ENCODE data around the gene PAX7. TPM values are rescaled to one million over a fixed set of nuclear protein-coding genes. Genes with fewer than 3 reads are reported as not detected.

Gene PAX7
- total and polyA plus RNA-seq, 2 donors (not counting 1 experiment from before 2014, with no cell fraction given) = not detected

DNA sequence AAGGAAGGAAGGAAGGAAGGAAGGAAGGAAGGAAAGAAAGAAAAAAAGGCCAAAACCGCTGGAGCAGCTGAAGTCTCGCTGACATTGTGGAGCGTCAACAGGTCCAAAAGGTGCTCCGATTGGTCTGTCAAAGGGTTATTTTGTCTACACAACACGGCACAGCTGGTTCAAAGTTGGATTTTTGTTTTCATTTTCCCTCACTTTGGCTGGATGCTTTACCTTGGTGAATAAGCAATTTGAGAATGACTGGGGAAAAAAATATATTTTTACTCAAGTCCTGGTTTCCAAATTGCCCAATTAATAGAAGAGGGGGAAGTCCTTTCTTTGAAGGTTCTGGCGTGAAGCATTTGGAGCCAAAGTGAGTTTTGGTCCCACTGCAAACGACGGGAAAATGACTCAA is 19.3 kb upstream of the PAX7 start:
- no peak overlapping the region for H3K4me3 Mint-ChIP-seq
- no peak overlapping the region for H3K27ac ChIP-seq (ENCODE audit: low read length in 2 of 2)
- ChIA-PET CTCF (interaction anchor here (0.7 kb wide), 1 partner anchor 8 kb away, joined by 3 read pairs; no protein-coding TSS in a partner anchor), POLR2A (no interaction called here)
- no peak overlapping the region for H2AFZ ChIP-seq (ENCODE audit: insufficient read depth, low read depth, low read length, poor library complexity, severe bottlenecking)
- H3K9me3 Mint-ChIP-seq (ENCODE audit: insufficient read depth) = no peaks in the 10 kb centered on the region
- no peak overlapping the region for H3K9ac ChIP-seq (ENCODE audit: low read length)
- H3K4me2 ChIP-seq (replicated peaks; ENCODE audit: low read depth, low read length, poor library complexity, severe bottlenecking) = no peak overlapping the region
- no peak overlapping the region for H3K4me3 ChIP-seq (ENCODE audit: control extremely low read depth in 1 of 5, extremely low read depth in 1 of 5, insufficient read depth in 1 of 5, low read depth in 2 of 5, low read length in 4 of 5)
- H3K27me3 ChIP-seq (replicated peaks in 1 of 4; ENCODE audit: control extremely low read depth in 1 of 4, control insufficient read depth in 3 of 4, insufficient read depth in 4 of 4, low read length in 3 of 4) = peaks cover 0 to 5% (median 0%) of the 10 kb centered on the region in 4 experiments
- H3K9me3 ChIP-seq (ENCODE audit: control extremely low read depth in 1 of 3, control insufficient read depth in 2 of 3, insufficient read depth in 1 of 3, low read length in 2 of 3) = no peaks in the 10 kb centered on the region
- no peaks in the 10 kb centered on the region for H3K4me1 Mint-ChIP-seq
- H4K20me1 ChIP-seq (ENCODE audit: control insufficient read depth, insufficient read depth, low read length, poor library complexity, severe bottlenecking) = no peaks in the 10 kb centered on the region
- no peaks in the 10 kb centered on the region for H3K79me2 ChIP-seq (ENCODE audit: control insufficient read depth, insufficient read depth, low read length)
- intact Hi-C loops (cut with micrococcal nuclease) = no loop called here
- no peak for ATAC-seq (ENCODE audit: low read depth)
- TF ChIP-seq EZH2 (IDR thresholded peaks at IDR 0.05; ENCODE audit: borderline replicate concordance, insufficient read depth, low read depth, low read length, poor library complexity, severe bottlenecking) = no peak
- TF ChIP-seq, protein P1, sequence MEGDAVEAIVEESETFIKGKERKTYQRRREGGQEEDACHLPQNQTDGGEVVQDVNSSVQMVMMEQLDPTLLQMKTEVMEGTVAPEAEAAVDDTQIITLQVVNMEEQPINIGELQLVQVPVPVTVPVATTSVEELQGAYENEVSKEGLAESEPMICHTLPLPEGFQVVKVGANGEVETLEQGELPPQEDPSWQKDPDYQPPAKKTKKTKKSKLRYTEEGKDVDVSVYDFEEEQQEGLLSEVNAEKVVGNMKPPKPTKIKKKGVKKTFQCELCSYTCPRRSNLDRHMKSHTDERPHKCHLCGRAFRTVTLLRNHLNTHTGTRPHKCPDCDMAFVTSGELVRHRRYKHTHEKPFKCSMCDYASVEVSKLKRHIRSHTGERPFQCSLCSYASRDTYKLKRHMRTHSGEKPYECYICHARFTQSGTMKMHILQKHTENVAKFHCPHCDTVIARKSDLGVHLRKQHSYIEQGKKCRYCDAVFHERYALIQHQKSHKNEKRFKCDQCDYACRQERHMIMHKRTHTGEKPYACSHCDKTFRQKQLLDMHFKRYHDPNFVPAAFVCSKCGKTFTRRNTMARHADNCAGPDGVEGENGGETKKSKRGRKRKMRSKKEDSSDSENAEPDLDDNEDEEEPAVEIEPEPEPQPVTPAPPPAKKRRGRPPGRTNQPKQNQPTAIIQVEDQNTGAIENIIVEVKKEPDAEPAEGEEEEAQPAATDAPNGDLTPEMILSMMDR (IDR thresholded peaks at IDR 0.05) = no peak
- WGBS (ENCODE audit: insufficient coverage) = 68% methylated on average over 8 of the region's 8 CpGs
- DNase-seq = no peak
- H3K36me3 ChIP-seq (replicated peaks in 1 of 2; ENCODE audit: control extremely low read depth in 1 of 2, control insufficient read depth in 1 of 2, extremely low read depth in 1 of 2, insufficient read depth in 2 of 2, low read length in 1 of 2) = no peaks in the 10 kb centered on the region
- H3K27me3 Mint-ChIP-seq = peaks cover 20% of the 10 kb centered on the region
- H3K27ac Mint-ChIP-seq = no peak overlapping the region
- H3K4me1 ChIP-seq (ENCODE audit: control insufficient read depth in 2 of 2, insufficient read depth in 2 of 2, low read length in 2 of 2) = no peaks in the 10 kb centered on the region

DNA sequence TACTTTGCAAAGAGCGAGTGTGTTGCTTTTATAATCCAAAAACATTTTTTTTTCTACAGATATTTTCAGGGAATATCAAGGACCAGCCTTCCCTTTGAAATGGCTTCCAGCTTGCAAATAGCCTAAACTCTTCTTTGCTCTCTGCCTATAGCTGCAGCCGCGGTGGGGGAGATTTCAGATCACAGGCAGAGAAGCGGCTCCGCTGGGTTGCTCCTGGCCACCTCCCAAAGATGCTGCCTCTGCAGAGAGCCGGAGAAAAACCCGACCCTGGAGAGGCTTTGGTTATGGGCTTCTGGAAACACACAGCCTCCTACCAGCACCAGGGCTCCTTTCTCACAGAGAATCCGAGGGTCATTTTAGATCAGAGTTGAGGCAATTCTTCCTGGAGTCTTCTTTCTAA is 18.6 kb upstream of the PAX7 start:
- Histone ChIP-seq H3K9ac (ENCODE audit: low read length) (no peak overlapping the region), H4K20me1 (ENCODE audit: control insufficient read depth, insufficient read depth, low read length, poor library complexity, severe bottlenecking) (no peaks in the 10 kb centered on the region), H2AFZ (ENCODE audit: insufficient read depth, low read depth, low read length, poor library complexity, severe bottlenecking) (no peak overlapping the region), H3K4me3 (ENCODE audit: control extremely low read depth in 1 of 5, extremely low read depth in 1 of 5, insufficient read depth in 1 of 5, low read depth in 2 of 5, low read length in 4 of 5) (no peak overlapping the region), H3K27ac (ENCODE audit: low read length in 2 of 2) (no peak overlapping the region), H3K4me1 (ENCODE audit: control insufficient read depth in 2 of 2, insufficient read depth in 2 of 2, low read length in 2 of 2) (no peaks in the 10 kb centered on the region), H3K9me3 (ENCODE audit: control extremely low read depth in 1 of 3, control insufficient read depth in 2 of 3, insufficient read depth in 1 of 3, low read length in 2 of 3) (no peaks in the 10 kb centered on the region), H3K4me2 (replicated peaks; ENCODE audit: low read depth, low read length, poor library complexity, severe bottlenecking) (no peak overlapping the region), H3K27me3 (replicated peaks in 1 of 4; ENCODE audit: control extremely low read depth in 1 of 4, control insufficient read depth in 3 of 4, insufficient read depth in 4 of 4, low read length in 3 of 4) (peaks cover 0 to 5% (median 0%) of the 10 kb centered on the region in 4 experiments), H3K36me3 (replicated peaks in 1 of 2; ENCODE audit: control extremely low read depth in 1 of 2, control insufficient read depth in 1 of 2, extremely low read depth in 1 of 2, insufficient read depth in 2 of 2, low read length in 1 of 2) (no peaks in the 10 kb centered on the region), H3K79me2 (ENCODE audit: control insufficient read depth, insufficient read depth, low read length) (no peaks in the 10 kb centered on the region)
- Mint-ChIP-seq H3K27ac (no peak overlapping the region), H3K4me1 (no peaks in the 10 kb centered on the region), H3K27me3 (peaks cover 20% of the 10 kb centered on the region), H3K4me3 (no peak overlapping the region), H3K9me3 (ENCODE audit: insufficient read depth) (no peaks in the 10 kb centered on the region)
- ChIA-PET CTCF (no interaction called here), POLR2A (no interaction called here)
- ATAC-seq (ENCODE audit: low read depth) (no peak), DNase-seq (no peak)
- intact Hi-C loops (cut with micrococcal nuclease) = no loop called here
- TF ChIP-seq EZH2 (IDR thresholded peaks at IDR 0.05; ENCODE audit: borderline replicate concordance, insufficient read depth, low read depth, low read length, poor library complexity, severe bottlenecking) = no peak
- TF ChIP-seq, protein P1 (IDR thresholded peaks at IDR 0.05) = no peak
- 53% methylated on average over 6 of the region's 8 CpGs for WGBS (ENCODE audit: insufficient coverage)

Data from B cell (primary cell).